GM21423 (cell line): ENCODE results near the gene C22orf39.
A peak's percentile ranks its signal among the peaks of the same experiment; 100 is the strongest.
"Not testable (repeated sequence)": the region's sequence is repeated elsewhere in the genome, so short reads cannot be mapped to it uniquely, and the experiment has no call there.

Source experiments
- ATAC-seq: cut with Tn5 transposase; IDR thresholded peaks from one replicate; pipeline ENCODE4 v1.9.1; 2021; ENCODE audit warnings: mild to moderate bottlenecking, moderate library complexity; ENCODE audit not compliant: unreplicated experiment

Gene C22orf39

GRCh38 chr22:19454156-19454555 is 6.6 kb upstream of the C22orf39 start:
- no peak for ATAC-seq

DNA sequence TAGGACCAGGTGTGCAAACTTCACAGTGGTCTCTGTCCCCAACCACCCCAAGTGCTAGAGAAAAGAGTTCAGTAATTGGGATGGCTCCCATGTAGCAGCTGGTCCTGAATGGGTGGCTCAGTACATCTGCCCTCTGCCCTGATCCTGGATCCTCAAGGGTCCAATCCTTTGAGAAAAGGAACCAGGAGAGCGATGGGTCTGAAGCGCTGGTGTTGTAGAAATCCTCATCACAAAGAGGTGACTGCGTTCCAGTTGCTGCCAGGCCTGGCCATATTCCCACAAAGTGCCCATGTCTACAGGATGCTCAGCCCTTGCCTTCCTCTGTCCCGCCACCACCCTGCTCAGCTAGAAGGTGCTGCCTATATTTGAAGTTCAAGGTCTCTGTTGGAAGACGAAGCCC is 6.2 kb upstream of the C22orf39 start:
- ATAC-seq = no peak

DNA sequence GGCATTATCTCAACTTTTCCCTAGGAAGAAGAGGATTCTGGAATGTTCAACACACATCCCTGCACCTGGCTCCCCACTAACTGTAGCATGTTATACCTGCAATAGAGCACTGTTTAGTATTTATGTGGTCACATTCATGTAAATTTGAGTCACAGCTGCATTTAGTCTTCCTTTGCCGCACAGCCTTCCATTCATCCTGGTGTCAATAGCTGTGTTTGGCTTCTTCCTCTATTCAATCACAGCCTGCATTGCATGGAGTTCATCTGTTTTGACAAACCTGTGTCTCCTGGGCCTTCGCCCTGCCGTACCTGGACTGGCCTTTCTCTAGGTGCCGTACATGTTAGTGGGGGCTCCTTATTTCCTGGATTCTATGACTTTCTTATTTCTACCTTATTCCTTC is 4.1 kb upstream of the C22orf39 start:
- no peak for ATAC-seq

DNA sequence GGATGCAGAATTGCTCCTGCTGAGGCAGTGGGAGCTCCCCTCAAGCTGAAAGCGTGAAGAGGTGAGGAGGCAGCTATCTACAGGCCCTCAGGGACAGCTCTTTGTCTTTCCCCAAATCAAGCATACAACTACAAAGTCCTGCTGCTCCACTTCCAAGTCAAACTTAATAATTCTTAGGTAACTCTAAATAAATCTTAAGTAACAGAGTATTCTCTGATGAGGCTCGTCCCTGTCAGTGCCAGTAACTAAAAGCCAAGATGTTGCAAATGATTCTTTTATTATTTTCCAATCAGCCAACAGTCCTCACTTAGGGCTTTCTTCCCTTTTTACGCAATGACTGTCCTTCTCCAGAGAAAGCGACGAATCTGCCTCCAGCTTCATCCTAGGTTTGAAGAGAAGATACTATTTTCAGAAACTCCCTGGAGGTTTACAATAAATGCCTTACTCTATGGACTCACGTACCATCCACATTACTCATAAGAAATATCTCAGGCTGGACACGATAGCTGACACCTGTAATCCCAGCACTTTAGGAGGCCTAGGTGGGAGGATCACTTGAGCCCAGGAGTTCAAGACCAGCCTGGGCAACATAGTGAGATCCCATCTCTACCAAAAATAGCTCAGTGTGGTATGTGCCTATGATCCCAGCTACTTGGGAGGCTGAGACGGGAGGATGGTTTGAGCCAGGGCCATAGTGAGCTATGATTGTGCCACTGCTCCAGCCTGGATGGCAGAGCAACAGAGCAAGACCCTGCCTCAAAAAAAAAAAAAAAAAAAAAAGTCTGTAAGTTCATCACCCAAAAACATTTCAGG is 3.1 kb upstream of the C22orf39 start:
- no peak for ATAC-seq

- no peak for ATAC-seq
These were observed 1.9 kb upstream of the C22orf39 start for GRCh38 chr22:19449422-19449767.

DNA sequence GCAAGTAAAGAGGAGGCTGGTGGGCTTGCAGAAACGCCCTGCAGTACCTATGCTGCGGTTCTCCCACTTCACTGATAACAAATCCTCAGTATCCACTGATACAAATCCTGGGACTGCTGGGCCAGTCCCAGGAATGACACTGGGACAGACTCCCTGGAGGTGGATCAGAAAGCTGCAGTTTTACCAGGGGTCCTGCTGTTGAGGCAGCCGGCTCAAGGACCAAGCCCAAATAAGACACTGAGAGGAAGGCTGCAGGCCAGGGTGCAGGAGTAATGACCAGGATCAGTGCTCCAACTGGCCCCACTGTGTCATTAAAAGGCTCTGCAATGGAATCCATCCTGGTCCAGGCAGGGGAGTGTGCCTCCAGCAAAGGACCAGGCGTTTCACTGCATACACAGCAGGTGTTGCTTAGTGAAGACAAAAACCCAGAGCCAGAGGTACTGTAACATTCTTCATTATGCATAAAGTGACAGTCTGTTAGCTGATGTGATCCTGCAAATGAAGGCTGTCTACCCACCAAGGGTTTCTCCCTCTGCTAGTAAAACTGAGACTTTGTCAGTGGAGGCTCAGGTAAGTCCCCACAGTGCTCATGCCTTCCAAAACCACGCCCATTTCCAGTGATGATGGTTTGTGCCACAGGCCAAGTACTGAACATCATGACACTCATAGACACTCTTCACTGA is 1.4 kb upstream of the C22orf39 start:
- ATAC-seq = no peak

DNA sequence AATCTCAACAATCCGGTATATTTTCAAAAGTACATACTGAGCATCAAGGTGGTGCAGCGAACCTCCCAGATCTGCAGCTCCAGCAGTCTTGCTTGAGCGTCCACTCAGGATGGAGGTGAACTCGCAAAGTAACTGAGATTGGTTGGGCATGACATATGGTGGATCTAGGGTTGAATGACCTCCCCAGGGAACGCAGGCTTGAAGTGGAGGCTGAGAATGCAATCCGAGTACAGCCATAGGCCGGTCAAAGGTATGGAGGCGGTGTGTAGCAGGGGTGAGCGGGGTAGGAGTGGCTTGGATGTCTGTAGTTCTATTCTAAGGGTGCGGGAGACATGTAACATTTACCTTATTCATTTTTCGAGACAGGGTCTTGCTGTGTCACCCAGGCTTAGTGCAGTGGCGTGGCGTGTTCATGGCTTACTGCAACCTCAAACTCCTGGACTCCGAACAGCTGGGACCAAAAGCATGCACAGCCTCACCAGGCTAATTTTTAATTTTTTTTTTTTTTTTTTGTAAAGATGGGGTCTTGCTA is 631 bp upstream of the C22orf39 start:
- ATAC-seq = peak; percentile 47

GRCh38 chr22:19446603-19447329 is 745 bp downstream of the C22orf39 start:
- ATAC-seq = peak; percentile 6

DNA sequence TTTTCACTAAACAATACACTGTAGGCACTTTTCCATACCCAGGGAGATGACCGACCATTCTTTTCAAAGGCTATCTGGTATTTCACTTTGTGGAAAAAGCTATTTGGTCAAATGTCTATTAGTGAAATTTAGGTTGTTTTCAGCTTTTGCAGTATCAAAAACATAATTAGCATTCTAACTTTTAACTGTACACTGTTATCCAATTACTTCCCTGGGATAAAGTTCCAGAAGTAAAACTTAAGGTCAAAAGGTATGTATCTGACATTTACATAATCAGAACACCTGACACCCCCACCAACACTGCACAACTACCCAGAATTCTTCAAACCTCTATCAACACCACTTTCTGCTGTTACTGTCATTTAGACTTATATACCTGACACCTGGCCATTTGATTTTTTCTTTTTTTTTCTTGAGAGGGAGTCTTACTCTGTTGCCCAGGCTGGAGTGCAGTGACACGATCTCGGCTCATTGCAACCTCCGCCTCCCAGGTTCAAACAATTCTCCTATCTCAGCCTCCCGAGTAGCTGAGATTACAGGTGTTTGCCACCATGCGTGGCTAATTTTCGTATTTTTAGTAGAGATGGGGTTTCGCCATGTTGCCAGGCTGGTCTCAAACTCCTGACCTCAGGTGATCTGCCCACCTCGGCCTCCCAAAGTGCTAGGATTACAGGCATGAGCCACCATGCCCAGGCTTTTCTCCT is 2.1 kb downstream of the C22orf39 start:
- not testable (repeated sequence) for ATAC-seq

DNA sequence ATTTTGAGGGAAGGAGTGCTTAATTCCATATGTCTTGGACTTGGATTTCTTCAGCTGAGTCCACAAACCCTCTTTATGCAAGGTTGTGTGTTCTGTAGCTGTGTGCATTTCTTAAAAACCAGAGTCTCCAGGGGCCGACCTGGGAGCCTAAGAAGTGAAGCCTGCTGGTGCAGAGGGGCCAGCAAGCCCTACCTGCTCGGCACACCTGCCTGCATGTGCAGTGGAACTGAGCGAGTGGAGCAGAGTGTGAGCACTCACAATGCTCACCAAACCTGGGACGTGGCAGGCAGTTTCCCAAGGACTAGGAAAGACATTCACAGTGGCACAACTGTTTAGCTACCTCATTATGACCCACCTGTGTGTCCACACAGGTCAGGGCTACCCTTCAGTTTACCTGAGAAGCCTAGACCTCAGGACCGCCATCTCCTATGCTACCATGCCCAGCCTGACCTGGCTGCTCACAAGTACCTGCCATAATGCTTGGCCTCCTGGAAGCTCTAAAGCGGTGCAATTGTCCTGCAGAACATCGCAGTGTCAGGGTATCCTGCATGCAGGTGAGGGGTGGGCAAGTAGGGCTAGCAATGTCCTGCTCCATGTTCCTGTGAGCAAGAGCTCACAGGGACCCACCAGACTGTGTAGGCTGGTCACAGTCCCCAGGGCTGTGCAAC is 3.8 kb downstream of the C22orf39 start:
- no peak for ATAC-seq

DNA sequence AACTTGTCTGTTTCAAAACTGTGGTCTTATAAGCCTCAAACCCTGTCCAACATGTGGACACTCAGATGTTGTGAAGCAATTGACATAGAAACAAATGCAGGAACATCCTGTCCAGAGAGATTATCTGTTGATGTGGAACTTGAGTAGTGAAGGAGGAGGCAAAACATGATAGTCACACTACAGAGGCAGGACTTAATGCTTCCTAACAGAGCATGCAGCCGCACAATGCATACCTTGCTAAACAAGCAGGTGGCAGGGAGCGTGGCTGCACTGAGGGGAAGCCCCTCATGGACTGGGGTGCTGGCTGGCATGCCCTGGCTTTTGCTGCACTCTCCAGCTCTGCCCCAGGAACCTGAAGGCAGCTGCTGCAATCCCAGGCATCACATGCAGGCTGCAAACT is 5.3 kb downstream of the C22orf39 start:
- ATAC-seq = no peak

- no peak for ATAC-seq
These were observed 6.9 kb downstream of the C22orf39 start for GRCh38 chr22:19440411-19441195.

GRCh38 chr22:19438298-19438697 is 9.2 kb downstream of the C22orf39 start:
- ATAC-seq = no peak

DNA sequence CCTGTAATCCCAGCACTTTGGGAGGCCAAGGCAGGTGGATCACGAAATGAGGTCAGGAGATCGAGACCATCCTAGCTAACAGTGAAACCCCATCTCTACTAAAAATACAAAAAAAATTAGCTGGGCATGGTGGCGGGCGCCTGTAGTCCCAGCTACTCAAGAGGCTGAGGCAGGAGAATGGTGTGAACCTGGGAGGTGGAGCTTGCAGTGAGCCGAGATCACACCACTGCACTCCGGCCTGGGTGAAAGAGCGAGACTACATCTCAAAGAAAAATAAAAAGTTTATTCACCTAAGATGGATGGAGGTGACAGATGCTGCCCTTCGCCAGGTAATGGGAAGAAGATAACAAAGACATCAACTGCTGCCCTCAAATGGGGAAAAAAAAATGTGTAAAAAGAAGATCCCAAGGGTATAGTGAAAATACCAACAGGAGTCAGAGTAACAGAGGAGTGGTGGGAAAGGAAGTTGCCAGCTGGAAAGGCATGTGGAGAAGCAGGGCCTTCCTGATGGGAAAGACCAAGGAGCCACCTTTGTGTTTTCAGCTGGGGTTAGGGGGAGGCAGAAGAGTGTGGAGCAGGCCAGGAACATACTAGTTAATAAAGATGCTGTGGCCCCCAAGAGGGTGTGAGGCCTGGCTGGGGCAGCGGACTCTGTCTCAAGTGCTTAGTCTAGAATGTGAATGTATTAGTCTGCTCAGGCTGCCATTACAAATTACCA is 10.9 kb downstream of the C22orf39 start:
- ATAC-seq = not testable (repeated sequence)

GRCh38 chr22:19434829-19435580 is 12.5 kb downstream of the C22orf39 start:
- ATAC-seq = no peak

- no peak for ATAC-seq
These were observed 13.1 kb downstream of the C22orf39 start for GRCh38 chr22:19434401-19434800.

DNA sequence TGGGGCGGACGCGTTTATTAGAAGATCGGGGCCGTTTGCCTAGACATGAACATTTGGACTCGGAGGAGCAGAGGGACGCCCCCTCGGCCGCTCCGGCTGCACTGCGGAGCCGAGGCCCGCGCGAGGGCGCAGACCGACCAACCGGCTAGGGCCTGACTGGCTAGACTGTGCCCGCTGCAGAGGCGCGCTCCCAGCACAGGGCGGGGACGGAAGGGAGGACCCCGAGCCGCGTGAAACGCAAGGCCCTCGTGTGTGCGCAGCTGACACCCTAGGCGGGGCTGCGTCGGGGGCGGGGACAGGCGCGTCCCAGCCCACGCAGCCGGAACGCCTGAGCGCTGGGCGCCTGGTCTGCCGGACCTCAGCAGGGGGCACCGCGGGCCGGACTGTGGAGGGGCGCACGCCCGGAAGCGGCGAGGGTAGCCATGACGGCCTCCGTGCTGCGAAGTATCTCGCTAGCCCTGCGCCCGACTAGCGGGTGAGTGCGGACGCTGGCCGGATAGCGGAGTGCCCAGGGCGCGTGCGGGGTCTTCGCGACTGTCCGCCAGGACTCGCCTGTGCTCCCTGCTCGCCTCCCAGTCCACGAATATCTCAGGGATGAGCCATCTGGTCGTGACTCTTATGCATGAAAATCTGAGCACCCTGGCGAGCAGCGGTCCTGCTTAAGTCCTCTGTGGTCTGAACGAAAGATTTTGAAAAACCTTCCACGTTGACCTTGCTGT is 15.2 kb downstream of the C22orf39 start, which contains the start of gene MRPL40:
MRPL40 (plus strand) TSS at position 413 of the 719 bp plus-strand sequence; CDS start at position 423, 10 bp downstream.
- peak; percentile 72 for ATAC-seq
